Karpas-422 (cell line): Measurements from ENCODE around the gene SLC27A1. TPM values are rescaled to one million over a fixed set of nuclear protein-coding genes. Genes with fewer than 3 reads are reported as not detected.

Source experiments
- DNase-seq: peaks from one replicate; pipeline ENCODE4 v3.0.0-alpha.2; 2015
- H2AFZ ChIP-seq: fragments of 200-600 bp; sonication (generic); 2 replicates; pipeline ENCODE4 v1.6.1; 2014; ENCODE audit warnings: antibody characterized with exemption, low read length, mixed read lengths
- H3K27ac ChIP-seq: fragments of 200-600 bp; sonication (generic); 2 replicates; pipeline ENCODE4 v1.5.1; 2014; ENCODE audit warnings: mild to moderate bottlenecking, low read length, moderate library complexity
- H3K27me3 ChIP-seq: fragments of 200-600 bp; sonication (generic); 2 replicates; pipeline ENCODE4 v1.6.1; 2014; ENCODE audit warnings: low read length, mixed read lengths
- H3K36me3 ChIP-seq: fragments of 200-600 bp; sonication (generic); 2 replicates; pipeline ENCODE4 v1.6.1; 2014; ENCODE audit warnings: low read length, mixed read lengths; ENCODE audit not compliant: insufficient read depth
- H3K4me1 ChIP-seq: fragments of 200-600 bp; sonication (generic); 2 replicates; pipeline ENCODE4 v1.6.1; 2014; ENCODE audit warnings: mild to moderate bottlenecking, low read length, mixed read lengths
- H3K4me2 ChIP-seq: fragments of 200-600 bp; sonication (generic); 2 replicates; pipeline ENCODE4 v1.6.1; 2014; ENCODE audit warnings: low read length, low read depth, mild to moderate bottlenecking; ENCODE audit not compliant: poor library complexity, severe bottlenecking
- H3K4me3 ChIP-seq: fragments of 200-600 bp; sonication (generic); 2 replicates; pipeline ENCODE4 v1.5.1; 2014; ENCODE audit warnings: mild to moderate bottlenecking, antibody characterized with exemption, low read length, mixed read lengths
- H3K79me2 ChIP-seq: fragments of 200-600 bp; sonication (generic); 2 replicates; pipeline ENCODE4 v1.6.1; 2014; ENCODE audit warnings: mild to moderate bottlenecking, low read length, mixed read lengths
- H3K9ac ChIP-seq: fragments of 200-600 bp; sonication (generic); 2 replicates; pipeline ENCODE4 v1.6.0; 2014; ENCODE audit warnings: low read length
- H3K9me2 ChIP-seq: fragments of 200-600 bp; sonication (generic), shearing (Covaris generic); replicated peaks from 2 replicates; pipeline ENCODE4 v1.6.0; 2014; ENCODE audit warnings: mild to moderate bottlenecking, low read length, moderate library complexity; ENCODE audit not compliant: insufficient read depth
- H3K9me3 ChIP-seq: fragments of 300-700, 200-600 bp; sonication (generic); 2 replicates; pipeline ENCODE4 v1.6.1; 2014; ENCODE audit warnings: low read length, mixed read lengths
- H4K20me1 ChIP-seq: fragments of 200-600 bp; sonication (generic); 2 replicates; pipeline ENCODE4 v1.6.1; 2014; ENCODE audit warnings: mild to moderate bottlenecking, antibody characterized with exemption, low read length, low read depth; ENCODE audit not compliant: insufficient read depth
- total RNA-seq: library from RNA; depleted of rRNA; stranded (reverse); fragments of >200 nt; shearing (Covaris generic); gene quantifications from 2 replicates; pipeline ENCODE4 v1.2.3, GENCODE V29; 2014; ENCODE audit warnings: low replicate concordance

Gene SLC27A1
- total RNA-seq, 1 experiment from 2014 or later: 4.0 TPM

- no peaks in the 10 kb centered on the region for H4K20me1 ChIP-seq
- H2AFZ ChIP-seq: no peak overlapping the region
- H3K4me3 ChIP-seq: no peak overlapping the region
- H3K9ac ChIP-seq: no peak overlapping the region
- DNase-seq: no peak
- H3K4me1 ChIP-seq: no peaks in the 10 kb centered on the region
- no peaks in the 10 kb centered on the region for H3K79me2 ChIP-seq
- no peak overlapping the region for H3K4me2 ChIP-seq
- H3K27me3 ChIP-seq: no peaks in the 10 kb centered on the region
- H3K9me3 ChIP-seq: no peaks in the 10 kb centered on the region
- no peaks in the 10 kb centered on the region for H3K36me3 ChIP-seq
- no peaks in the 10 kb centered on the region for H3K9me2 ChIP-seq
- no peak overlapping the region for H3K27ac ChIP-seq
Observed at GRCh38 chr19:17451820-17452219, 18.5 kb upstream of the SLC27A1 start.

DNA sequence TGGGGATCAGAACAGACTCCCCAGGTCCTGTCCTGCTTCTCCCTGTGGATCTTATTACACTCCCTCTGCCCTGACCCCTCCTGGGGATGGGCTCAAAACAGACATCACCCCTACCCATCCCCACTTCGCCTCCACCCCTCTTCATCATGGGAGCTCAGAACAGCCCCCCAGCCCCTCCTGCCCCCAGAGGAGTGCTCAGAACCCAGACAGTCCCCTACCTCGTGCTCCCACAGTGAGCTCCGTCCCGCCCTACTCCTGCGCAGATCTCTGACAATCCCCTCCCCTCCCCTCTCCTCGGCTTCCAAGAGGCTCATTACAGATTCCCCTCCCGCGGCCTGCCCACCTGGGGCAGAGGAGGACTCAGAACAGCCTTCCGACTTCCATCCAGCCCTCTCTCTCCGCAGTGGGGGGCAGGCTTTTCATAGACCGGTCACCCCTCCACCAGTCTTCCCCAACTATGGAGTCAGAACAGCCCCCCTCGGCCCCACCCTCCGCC, 15.7 kb upstream of the SLC27A1 start:
- Histone ChIP-seq H3K4me3 (no peak overlapping the region), H3K4me1 (no peaks in the 10 kb centered on the region), H3K27ac (no peak overlapping the region), H3K9ac (no peak overlapping the region), H3K9me3 (no peaks in the 10 kb centered on the region), H3K36me3 (no peaks in the 10 kb centered on the region), H3K4me2 (no peak overlapping the region), H3K9me2 (no peaks in the 10 kb centered on the region), H3K79me2 (no peaks in the 10 kb centered on the region), H3K27me3 (no peaks in the 10 kb centered on the region), H2AFZ (no peak overlapping the region), H4K20me1 (no peaks in the 10 kb centered on the region)
- no peak for DNase-seq

DNA sequence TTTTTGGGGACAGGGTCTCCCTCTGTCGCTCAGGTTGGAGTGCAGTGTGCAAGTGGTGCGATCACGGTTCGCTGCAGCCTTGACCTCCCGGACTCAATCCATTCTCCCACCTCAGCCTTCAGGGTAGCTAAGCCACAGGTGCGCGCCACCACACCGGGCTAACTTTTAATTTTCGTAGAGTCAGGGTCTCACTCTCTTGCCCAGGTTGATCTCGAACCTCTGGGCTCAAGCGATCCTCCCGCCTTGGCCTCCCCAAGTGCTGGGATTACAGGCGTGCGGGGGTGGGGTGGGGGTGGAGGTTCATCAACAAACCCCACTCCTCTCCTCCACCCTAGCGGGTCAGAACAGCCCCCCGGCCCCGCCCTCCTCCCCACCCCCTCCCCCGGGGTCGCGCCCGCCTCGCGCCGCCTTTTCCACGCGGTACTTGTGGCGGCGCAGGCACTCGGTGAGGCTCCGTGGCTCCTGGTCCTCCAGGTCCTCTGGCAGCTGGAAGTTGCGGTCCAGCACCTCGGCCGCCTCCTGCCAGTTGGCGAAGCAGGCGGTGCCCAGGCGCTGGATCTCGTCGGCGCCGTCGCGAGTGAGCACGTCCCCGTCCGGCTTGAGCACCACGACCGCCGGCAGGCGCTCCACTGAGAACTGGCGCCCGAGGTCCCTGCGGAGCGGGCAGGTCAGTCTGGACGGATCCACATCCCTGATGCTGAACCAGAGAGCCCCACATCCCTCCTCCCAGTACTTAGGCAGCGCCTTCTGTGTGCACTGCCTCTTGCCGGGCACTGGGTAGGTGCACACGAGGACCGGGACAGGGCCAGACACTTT, 14.8 kb upstream of the SLC27A1 start:
- Histone ChIP-seq H3K9me3 (no peaks in the 10 kb centered on the region), H3K27me3 (no peaks in the 10 kb centered on the region), H3K36me3 (no peaks in the 10 kb centered on the region), H3K27ac (no peak overlapping the region), H3K9me2 (no peaks in the 10 kb centered on the region), H3K4me1 (no peaks in the 10 kb centered on the region), H3K4me3 (no peak overlapping the region), H2AFZ (no peak overlapping the region), H3K9ac (no peak overlapping the region), H3K4me2 (no peak overlapping the region), H3K79me2 (no peaks in the 10 kb centered on the region), H4K20me1 (no peaks in the 10 kb centered on the region)
- DNase-seq: no peak

DNA sequence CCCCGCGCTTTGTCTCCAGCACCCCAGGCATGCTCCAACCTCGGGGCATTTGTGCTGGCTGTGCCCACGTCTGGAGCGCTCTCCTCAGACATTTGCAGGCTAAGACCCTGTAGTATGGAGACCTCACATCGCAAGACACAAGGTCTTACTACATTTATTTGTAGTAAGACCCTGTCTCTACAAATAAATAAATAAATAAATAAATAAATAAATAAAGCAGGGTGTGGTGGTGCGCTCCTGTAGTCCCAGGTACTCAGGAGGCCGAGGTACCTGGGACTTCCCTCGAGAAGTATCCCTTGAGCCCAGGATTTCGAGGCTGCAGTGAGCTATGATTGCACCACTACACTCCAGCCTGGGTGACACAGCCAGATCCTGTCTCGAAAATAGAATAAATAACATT, 14.2 kb upstream of the SLC27A1 start:
- DNase-seq: no peak
- Histone ChIP-seq H3K27ac (no peak overlapping the region), H2AFZ (no peak overlapping the region), H3K4me2 (no peak overlapping the region), H3K4me1 (no peaks in the 10 kb centered on the region), H4K20me1 (no peaks in the 10 kb centered on the region), H3K4me3 (no peak overlapping the region), H3K79me2 (no peaks in the 10 kb centered on the region), H3K36me3 (no peaks in the 10 kb centered on the region), H3K9me2 (no peaks in the 10 kb centered on the region), H3K27me3 (no peaks in the 10 kb centered on the region), H3K9ac (no peak overlapping the region), H3K9me3 (no peaks in the 10 kb centered on the region)

- Histone ChIP-seq H3K9me3 (no peaks in the 10 kb centered on the region), H3K79me2 (no peaks in the 10 kb centered on the region), H3K4me1 (no peaks in the 10 kb centered on the region), H3K4me2 (no peak overlapping the region), H3K36me3 (no peaks in the 10 kb centered on the region), H3K9ac (no peak overlapping the region), H3K9me2 (no peaks in the 10 kb centered on the region), H3K4me3 (no peak overlapping the region), H3K27me3 (no peaks in the 10 kb centered on the region), H4K20me1 (no peaks in the 10 kb centered on the region), H2AFZ (no peak overlapping the region), H3K27ac (no peak overlapping the region)
- DNase-seq: no peak
Observed at GRCh38 chr19:17457616-17458015, 12.7 kb upstream of the SLC27A1 start.

GRCh38 chr19:17458970-17459369, 11.4 kb upstream of the SLC27A1 start:
- no peaks in the 10 kb centered on the region for H3K36me3 ChIP-seq
- H3K9me2 ChIP-seq: no peaks in the 10 kb centered on the region
- no peak overlapping the region for H3K4me3 ChIP-seq
- H3K9me3 ChIP-seq: no peaks in the 10 kb centered on the region
- H4K20me1 ChIP-seq: no peaks in the 10 kb centered on the region
- DNase-seq: no peak
- no peak overlapping the region for H3K9ac ChIP-seq
- no peak overlapping the region for H3K27ac ChIP-seq
- H3K4me2 ChIP-seq: no peak overlapping the region
- H2AFZ ChIP-seq: no peak overlapping the region
- H3K27me3 ChIP-seq: no peaks in the 10 kb centered on the region
- H3K79me2 ChIP-seq: no peaks in the 10 kb centered on the region
- no peaks in the 10 kb centered on the region for H3K4me1 ChIP-seq

DNA sequence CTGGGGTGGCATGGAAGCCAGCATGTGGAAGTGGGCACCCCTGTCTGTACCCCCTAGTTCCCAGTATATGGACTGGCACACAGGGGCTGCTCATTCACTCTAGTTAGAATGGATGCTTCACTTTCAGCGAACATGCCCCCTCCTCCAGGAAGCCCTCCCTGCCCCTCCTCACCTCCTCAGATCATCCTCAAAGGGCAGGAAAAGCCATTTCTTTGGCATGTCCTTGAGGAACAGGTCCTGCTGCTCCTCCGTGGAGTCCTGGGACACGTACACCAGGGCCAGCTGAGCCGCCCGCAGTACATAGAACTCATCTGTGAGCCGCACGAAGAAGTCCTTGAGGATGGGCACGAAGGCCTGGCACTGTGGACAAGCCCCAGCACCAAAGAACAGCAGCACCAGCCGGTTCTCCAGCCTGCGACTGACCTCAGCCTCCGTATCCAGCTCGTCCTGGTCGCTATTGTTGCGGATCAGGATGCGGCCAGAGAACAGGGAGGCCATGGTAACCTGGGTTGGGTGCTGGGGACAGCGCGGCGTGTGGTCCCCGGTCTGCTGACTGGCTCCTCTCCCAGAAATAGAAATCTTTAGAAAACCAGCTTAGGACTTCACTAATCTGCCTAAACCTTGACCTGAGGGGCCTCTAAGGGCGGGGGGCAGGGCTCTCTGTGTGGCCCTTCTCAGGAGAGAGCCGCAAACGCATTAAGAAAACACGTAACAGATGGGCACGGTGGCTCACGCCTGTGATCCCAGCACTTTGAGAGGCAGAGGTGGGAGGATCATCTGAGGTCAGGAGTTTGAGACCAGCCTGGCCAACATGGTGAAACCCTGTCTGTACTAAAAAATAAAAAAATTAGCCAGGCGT, 9.7 kb upstream of the SLC27A1 start, which contains the start of gene NXNL1:
NXNL1 (minus strand) TSS at position 555 of the 859 bp plus-strand sequence; CDS start at position 498, 57 bp downstream.
- Histone ChIP-seq H3K9ac (no peak within 1 kb of the TSS), H4K20me1 (no peaks in the 10 kb centered on the region), H3K9me2 (no peaks in the 10 kb centered on the region), H3K36me3 (no peaks in the 10 kb centered on the region), H3K4me2 (no peak within 1 kb of the TSS), H3K4me3 (no peak within 1 kb of the TSS), H2AFZ (no peak within 1 kb of the TSS), H3K4me1 (no peaks in the 10 kb centered on the region), H3K79me2 (no peaks in the 10 kb centered on the region), H3K9me3 (no peaks in the 10 kb centered on the region), H3K27me3 (no peaks in the 10 kb centered on the region), H3K27ac (no peak within 1 kb of the TSS)
- no peak for DNase-seq

DNA sequence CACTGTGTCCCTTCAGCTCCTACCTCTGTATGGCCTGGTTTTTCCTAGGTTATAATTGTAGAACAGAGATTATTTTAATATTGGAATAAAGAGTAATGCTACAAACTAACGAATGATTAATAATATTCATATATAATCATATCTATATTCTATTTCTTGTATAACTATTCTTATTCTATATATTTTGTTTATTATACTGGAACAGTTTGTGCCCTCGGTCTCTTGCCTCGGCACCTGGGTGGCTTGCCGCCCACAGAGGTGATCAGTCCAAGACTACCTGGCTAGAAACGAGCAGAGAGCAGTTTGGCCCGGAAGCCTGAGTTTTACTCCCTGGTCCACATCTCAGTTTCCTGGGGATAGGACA, 3.9 kb upstream of the SLC27A1 start:
- H2AFZ ChIP-seq: no peak overlapping the region
- no peak overlapping the region for H3K9ac ChIP-seq
- H3K27ac ChIP-seq: no peak overlapping the region
- H3K9me3 ChIP-seq: no peaks in the 10 kb centered on the region
- no peaks in the 10 kb centered on the region for H3K9me2 ChIP-seq
- H3K4me3 ChIP-seq: no peak overlapping the region
- DNase-seq: no peak
- no peaks in the 10 kb centered on the region for H3K79me2 ChIP-seq
- H3K4me1 ChIP-seq: peaks cover 19% of the 10 kb centered on the region
- no peak overlapping the region for H3K4me2 ChIP-seq
- H4K20me1 ChIP-seq: no peaks in the 10 kb centered on the region
- H3K36me3 ChIP-seq: no peaks in the 10 kb centered on the region
- H3K27me3 ChIP-seq: no peaks in the 10 kb centered on the region
